HepG2 (cell line): ENCODE results near the gene SPRED2. TPM values are rescaled to one million over a fixed set of nuclear protein-coding genes. Genes with fewer than 3 reads are reported as not detected.

ENCODE experiments used
- AHR ChIP-seq: IDR thresholded peaks from 2 replicates; pipeline ENCODE4 v1.6.1; 2018; ENCODE audit warnings: missing genetic modification reagents, missing compliant biosample characterization
- ARNT ChIP-seq: fragments of 450-650 bp; IDR thresholded peaks from 2 replicates; pipeline ENCODE4 v1.6.1; 2017
- BRD4 ChIP-seq: sonication (generic); formaldehyde crosslinking; IDR thresholded peaks from 2 replicates; pipeline ENCODE4 v1.4.0; 2020; ENCODE audit warnings: missing genetic modification reagents
- BRF2 ChIP-seq: sonication (generic); formaldehyde crosslinking; IDR thresholded peaks from 2 replicates; pipeline ENCODE4 v1.8.1; 2022; ENCODE audit warnings: mild to moderate bottlenecking, missing genetic modification reagents
- CBFB ChIP-seq: sonication (generic); formaldehyde crosslinking; IDR thresholded peaks from 2 replicates; pipeline ENCODE4 v1.4.0; 2020; ENCODE audit warnings: missing genetic modification reagents
- CHCHD3 ChIP-seq: sonication (generic); formaldehyde crosslinking; IDR thresholded peaks from 2 replicates; pipeline ENCODE4 v1.8.0; 2022; ENCODE audit warnings: mild to moderate bottlenecking, missing genetic modification reagents, moderate library complexity
- CREB1 ChIP-seq, 2 experiments: fragments of 450-650 bp in 1 of 2; IDR thresholded peaks; 2 replicates each; pipeline ENCODE4 v1.6.1; 2016 to 2017; ENCODE audit warnings: control low read depth in 1 of 2, mild to moderate bottlenecking in 1 of 2, missing compliant biosample characterization in 1 of 2, missing genetic modification characterization in 1 of 2
- ELF3 ChIP-seq: IDR thresholded peaks from 2 replicates; pipeline ENCODE4 v1.6.1; 2016; ENCODE audit warnings: missing genetic modification reagents, missing compliant biosample characterization
- GTF3A ChIP-seq: sonication (generic); formaldehyde crosslinking; conservative IDR thresholded peaks from 2 replicates; pipeline ENCODE4 v1.4.0; 2020; ENCODE audit warnings: mild to moderate bottlenecking, missing genetic modification reagents
- KDM5B ChIP-seq: sonication (generic); formaldehyde crosslinking; IDR thresholded peaks from 2 replicates; pipeline ENCODE4 v1.4.0; 2020; ENCODE audit warnings: missing genetic modification reagents, mild to moderate bottlenecking, borderline replicate concordance
- KLF12 ChIP-seq: sonication (generic); formaldehyde crosslinking; IDR thresholded peaks from 2 replicates; pipeline ENCODE4 v1.4.0; 2020; ENCODE audit warnings: missing genetic modification reagents, borderline replicate concordance
- MED1 ChIP-seq: sonication (generic); formaldehyde crosslinking; IDR thresholded peaks from 2 replicates; pipeline ENCODE4 v1.4.0; 2020; ENCODE audit warnings: missing genetic modification reagents
- MTF2 ChIP-seq: sonication (generic); formaldehyde crosslinking; IDR thresholded peaks from 2 replicates; pipeline ENCODE4 v1.5.0; 2020; ENCODE audit warnings: missing genetic modification reagents, borderline replicate concordance
- NAIF1 ChIP-seq: sonication (generic); formaldehyde crosslinking; IDR thresholded peaks from 2 replicates; pipeline ENCODE4 v1.5.0; 2020; ENCODE audit warnings: mild to moderate bottlenecking, missing genetic modification reagents, borderline replicate concordance
- NR2F2 ChIP-seq: IDR thresholded peaks from 2 replicates; pipeline ENCODE4 v1.6.1; 2012; ENCODE audit warnings: low read depth, inconsistent platforms, borderline replicate concordance
- SETDB1 ChIP-seq: sonication (generic); formaldehyde crosslinking; IDR thresholded peaks from 2 replicates; pipeline ENCODE4 v1.5.1; 2020; ENCODE audit warnings: missing genetic modification reagents, mild to moderate bottlenecking, borderline replicate concordance
- STAG1 ChIP-seq: sonication (generic); formaldehyde crosslinking; IDR thresholded peaks from 2 replicates; pipeline ENCODE4 v1.4.0; 2020; ENCODE audit warnings: missing genetic modification reagents
- TARDBP ChIP-seq: sonication (generic); formaldehyde crosslinking; IDR thresholded peaks from 2 replicates; pipeline ENCODE4 v1.8.0; 2022; ENCODE audit warnings: mild to moderate bottlenecking, missing genetic modification reagents
- YY1 ChIP-seq: IDR thresholded peaks from 2 replicates; pipeline ENCODE4 v1.6.1; 2011; ENCODE audit warnings: low read length, low read depth, moderate library complexity, mild to moderate bottlenecking; ENCODE audit not compliant: insufficient read depth, insufficient replicate concordance
- ZGPAT ChIP-seq: IDR thresholded peaks from 2 replicates; pipeline ENCODE4 v1.6.1; 2016; ENCODE audit warnings: mild to moderate bottlenecking
- ZMYM2 ChIP-seq: sonication (generic); formaldehyde crosslinking; IDR thresholded peaks from 2 replicates; pipeline ENCODE4 v1.8.0; 2022; ENCODE audit warnings: mild to moderate bottlenecking, missing genetic modification reagents
- ZNF235 ChIP-seq: sonication (generic); formaldehyde crosslinking; IDR thresholded peaks from 2 replicates; pipeline ENCODE4 v1.8.1; 2023; ENCODE audit warnings: mild to moderate bottlenecking, missing genetic modification reagents, borderline replicate concordance
- ZNF335 ChIP-seq: sonication (generic); formaldehyde crosslinking; IDR thresholded peaks from 2 replicates; pipeline ENCODE4 v1.4.0; 2020; ENCODE audit warnings: missing genetic modification reagents
- ZNF460 ChIP-seq: sonication (generic); formaldehyde crosslinking; IDR thresholded peaks from 2 replicates; pipeline ENCODE4 v1.5.1; 2020; ENCODE audit warnings: missing genetic modification reagents, mild to moderate bottlenecking, borderline replicate concordance
- ZNF503 ChIP-seq: sonication (generic); formaldehyde crosslinking; IDR thresholded peaks from 2 replicates; pipeline ENCODE4 v1.4.0; 2020; ENCODE audit warnings: missing genetic modification reagents
- ZNF598 ChIP-seq: sonication (generic); formaldehyde crosslinking; IDR thresholded peaks from 2 replicates; pipeline ENCODE4 v1.5.1; 2020; ENCODE audit warnings: mild to moderate bottlenecking, missing genetic modification reagents, borderline replicate concordance
- polyA plus RNA-seq, 8 experiments: library from polyadenylated mRNA; depleted of rRNA in 3 of 8; stranded (reverse) in 7 of 8; unstranded in 1 of 8; fragments of >200 nt; fragmentation: Illumina TruSeq in 4 of 8; extraction: Trizol in 4 of 8; gene quantifications; 2 replicates each; pipeline versions ENCODE4 v1.2.1 to v1.2.3, GENCODE V29; 2011 to 2016; ENCODE audit warnings: low read depth in 4 of 8, missing spikeins in 1 of 8, mixed read lengths in 1 of 8; ENCODE audit not compliant: insufficient read depth in 1 of 8
- total RNA-seq, 5 experiments: library from RNA; depleted of rRNA; stranded (reverse); fragments of >200 nt; fragmentation: Illumina TruSeq; extraction: Trizol; gene quantifications; 2 replicates each; pipeline ENCODE4 v1.2.3, GENCODE V29; 2016; ENCODE audit warnings: low read depth in 1 of 5

SPRED2 gene
- total and polyA plus RNA-seq, 2 of the 13 experiments (the other 11 are each of a cell fraction or from before 2014, with no cell fraction given): 13.0 to 37.0 TPM

- no peak for TF ChIP-seq AHR (CRISPR knock-in tag)
- peak; percentile 48; the same call in 1 of the 2 replicates for TF ChIP-seq ELF3 (CRISPR knock-in tag)
- no peak for TF ChIP-seq ARNT
- no peak for TF ChIP-seq ZNF335 (CRISPR knock-in tag)
- no peak for TF ChIP-seq BRF2 (CRISPR knock-in tag)
- no peak for TF ChIP-seq CHCHD3
- no peak for TF ChIP-seq MTF2 (CRISPR knock-in tag)
- 0 out of 2 replicates have a peak, but pooled peaks have one; percentile 41 for TF ChIP-seq SETDB1
- TF ChIP-seq STAG1 (CRISPR knock-in tag): peak; percentile 13; the same call in 1 of the 2 replicates
- TF ChIP-seq ZGPAT (CRISPR knock-in tag): no peak; the same call in 1 of the 2 replicates
- TF ChIP-seq KLF12 (CRISPR knock-in tag): no peak
- TF ChIP-seq ZNF598 (CRISPR knock-in tag): no peak
- no peak for TF ChIP-seq NAIF1 (CRISPR knock-in tag)
- TF ChIP-seq KDM5B: no peak
- no peak for TF ChIP-seq ZNF235 (CRISPR knock-in tag)
- 0 out of 2 replicates have a peak, but pooled peaks have one; percentile 37 for TF ChIP-seq ZNF503 (CRISPR knock-in tag)
- TF ChIP-seq BRD4 (CRISPR knock-in tag): no peak
- no peak for TF ChIP-seq GTF3A (CRISPR knock-in tag)
- no peak for TF ChIP-seq NR2F2
- peak; percentile 31 for TF ChIP-seq YY1
- no peak for TF ChIP-seq ZNF460 (CRISPR knock-in tag)
- TF ChIP-seq MED1 (CRISPR knock-in tag): no peak
- TF ChIP-seq CREB1 (IDR thresholded peaks at IDR 0.05): no peak
- TF ChIP-seq CREB1 (CRISPR knock-in tag; IDR thresholded peaks at IDR 0.05): no peak
- no peak for TF ChIP-seq ZMYM2 (CRISPR knock-in tag)
- TF ChIP-seq TARDBP (CRISPR knock-in tag): no peak
- 0 out of 2 replicates have a peak, but pooled peaks have one; percentile 7 for TF ChIP-seq CBFB
Observed at GRCh38 chr2:65291216-65292105, 140.9 kb downstream of the SPRED2 start (continued).
